Liver (tissue), 9 donors: Measurements from ENCODE around the gene MED15. TPM values are rescaled to one million over a fixed set of nuclear protein-coding genes. Genes with fewer than 3 reads are reported as not detected.

ENCODE experiments used
- DNase-seq: peaks from one replicate; pipeline ENCODE4 v3.0.0-alpha.2; 2017; ENCODE audit warnings: low spot score
- H3K27ac ChIP-seq, 2 donors: one replicate each; pipeline ENCODE4 v1.7.0; 2013; ENCODE audit warnings: inconsistent platforms in 2 of 2, low read length in 2 of 2, control low read depth in 1 of 2, low read depth in 1 of 2, mild to moderate bottlenecking in 1 of 2
- H3K27me3 ChIP-seq, 4 donors: one replicate each; pipeline versions ENCODE4 v1.6.1 to v1.7.0; 2013; ENCODE audit warnings: low read length in 3 of 4, inconsistent platforms in 1 of 4, mild to moderate bottlenecking in 1 of 4, moderate library complexity in 1 of 4; ENCODE audit not compliant: control insufficient read depth in 4 of 4, insufficient read depth in 4 of 4
- H3K36me3 ChIP-seq, 4 donors: one replicate each; pipeline versions ENCODE4 v1.6.1 to v1.7.0; 2013; ENCODE audit warnings: low read length in 3 of 4, mild to moderate bottlenecking in 3 of 4, low read depth in 1 of 4, moderate library complexity in 1 of 4; ENCODE audit not compliant: control insufficient read depth in 4 of 4, insufficient read depth in 3 of 4
- H3K4me1 ChIP-seq, 4 donors: one replicate each; pipeline versions ENCODE4 v1.6.1 to v1.7.0; 2013; ENCODE audit warnings: low read length in 3 of 4, mild to moderate bottlenecking in 3 of 4, moderate library complexity in 1 of 4; ENCODE audit not compliant: control insufficient read depth in 4 of 4, insufficient read depth in 4 of 4
- H3K4me3 ChIP-seq, 3 donors: one replicate each; pipeline versions ENCODE4 v1.6.1 to v1.7.0; 2013; ENCODE audit warnings: low read length in 3 of 3, control low read depth in 1 of 3, low read depth in 1 of 3, mild to moderate bottlenecking in 1 of 3
- H3K9ac ChIP-seq, 2 donors: one replicate each; pipeline ENCODE4 v1.7.0; 2013; ENCODE audit warnings: low read length in 2 of 2, mild to moderate bottlenecking in 2 of 2, moderate library complexity in 2 of 2, control low read depth in 1 of 2, low read depth in 1 of 2
- H3K9me3 ChIP-seq, 4 donors: one replicate each; pipeline versions ENCODE4 v1.6.1 to v1.7.0; 2013; ENCODE audit warnings: low read length in 3 of 4; ENCODE audit not compliant: control insufficient read depth in 4 of 4
- EGR1 ChIP-seq, 2 donors: IDR thresholded peaks; 2 replicates each; pipeline ENCODE4 v1.6.1; 2016 to 2018; ENCODE audit warnings: antibody characterized with exemption in 2 of 2, low read depth in 2 of 2
- FOXA1 ChIP-seq: IDR thresholded peaks from 2 replicates; pipeline ENCODE4 v1.6.1; 2016; ENCODE audit warnings: antibody characterized with exemption
- FOXA2 ChIP-seq: IDR thresholded peaks from 2 replicates; pipeline ENCODE4 v1.6.1; 2016; ENCODE audit warnings: antibody characterized with exemption
- GABPA ChIP-seq, 2 donors: IDR thresholded peaks in 1 of 2; conservative IDR thresholded peaks in 1 of 2; 2 replicates each; pipeline ENCODE4 v1.6.1; 2016; ENCODE audit warnings: antibody characterized with exemption in 2 of 2, mild to moderate bottlenecking in 1 of 2, moderate library complexity in 1 of 2
- HNF4A ChIP-seq, 2 donors: conservative IDR thresholded peaks; 2 replicates each; pipeline ENCODE4 v1.6.1; 2016; ENCODE audit warnings: antibody characterized with exemption in 2 of 2, mild to moderate bottlenecking in 2 of 2
- HNF4G ChIP-seq: IDR thresholded peaks from 2 replicates; pipeline ENCODE4 v1.6.1; 2016; ENCODE audit warnings: antibody characterized with exemption
- JUND ChIP-seq, 2 donors: IDR thresholded peaks; 2 replicates each; pipeline ENCODE4 v1.6.1; 2016; ENCODE audit warnings: antibody characterized with exemption in 2 of 2
- NR2F2 ChIP-seq: IDR thresholded peaks from 2 replicates; pipeline ENCODE4 v1.6.1; 2016; ENCODE audit warnings: antibody characterized with exemption
- RAD21 ChIP-seq, 2 donors: IDR thresholded peaks; 2 replicates each; pipeline ENCODE4 v1.6.1; 2016; ENCODE audit warnings: antibody characterized with exemption in 2 of 2, mild to moderate bottlenecking in 2 of 2
- RXRA ChIP-seq, 2 donors: IDR thresholded peaks; 2 replicates each; pipeline ENCODE4 v1.6.1; 2017 to 2018; ENCODE audit warnings: antibody characterized with exemption in 2 of 2, mild to moderate bottlenecking in 1 of 2
- SP1 ChIP-seq: IDR thresholded peaks from 2 replicates; pipeline ENCODE4 v1.6.1; 2018; ENCODE audit warnings: antibody characterized with exemption, mild to moderate bottlenecking
- TAF1 ChIP-seq: conservative IDR thresholded peaks from 2 replicates; pipeline ENCODE4 v1.6.1; 2016; ENCODE audit warnings: antibody characterized with exemption, mild to moderate bottlenecking
- YY1 ChIP-seq: IDR thresholded peaks from 2 replicates; pipeline ENCODE4 v1.6.1; 2016; ENCODE audit warnings: antibody characterized with exemption, mild to moderate bottlenecking
- WGBS: extraction: QIAGEN DNeasy Blood & Tissue Kit; methylation state at CpG from one replicate; pipeline ENCODE4 v1.1.7; 2013; 5-methylcytosine and 5-hydroxymethylcytosine counted together
- polyA plus RNA-seq, 2 donors: library from polyadenylated mRNA; stranded (reverse) in 1 of 2; unstranded in 1 of 2; fragments of 200-250 nt in 1 of 2; fragments of >200 nt in 1 of 2; fragmentation: Nextera tagmentation in 1 of 2; extraction: Ambion mirVana in 1 of 2; gene quantifications; one replicate each; pipeline versions ENCODE4 v1.2.1 to v1.2.3, GENCODE V29; 2013 to 2015
- total RNA-seq, 2 donors: library from RNA; depleted of rRNA; stranded (reverse); fragments of >200 nt; gene quantifications; one replicate each; pipeline ENCODE4 v1.2.3, GENCODE V29; 2014
- TF ChIP-seq, protein P1 (sequence below): IDR thresholded peaks from 2 replicates; pipeline ENCODE4 v1.6.1; 2016; ENCODE audit warnings: antibody characterized with exemption, mild to moderate bottlenecking
- TF ChIP-seq, protein P2 (sequence below): fragments of 150-350 bp; IDR thresholded peaks from 2 replicates; pipeline ENCODE4 v1.5.1; 2017; ENCODE audit warnings: improper control_type of control experiment, low read depth, low read length; ENCODE audit not compliant: missing input control
- TF ChIP-seq, protein P3 (sequence below): IDR thresholded peaks from 2 replicates; pipeline ENCODE4 v1.6.1; 2016; ENCODE audit warnings: antibody characterized with exemption
- TF ChIP-seq, protein P4 (sequence below): IDR thresholded peaks from 2 replicates; pipeline ENCODE4 v1.6.1; 2016; ENCODE audit warnings: antibody characterized with exemption
- TF ChIP-seq, protein P5 (sequence below): IDR thresholded peaks from 2 replicates; pipeline ENCODE4 v1.6.1; 2016; ENCODE audit warnings: antibody characterized with exemption
- donor health status: healthy.
- donor health status: healthy.
- donor health status: healthy.
- donor health status: healthy.
- donor health status: healthy.

The MED15 gene
- total and polyA plus RNA-seq, 4 donors = 9.7 to 28.0 (median 16.2) TPM

DNA sequence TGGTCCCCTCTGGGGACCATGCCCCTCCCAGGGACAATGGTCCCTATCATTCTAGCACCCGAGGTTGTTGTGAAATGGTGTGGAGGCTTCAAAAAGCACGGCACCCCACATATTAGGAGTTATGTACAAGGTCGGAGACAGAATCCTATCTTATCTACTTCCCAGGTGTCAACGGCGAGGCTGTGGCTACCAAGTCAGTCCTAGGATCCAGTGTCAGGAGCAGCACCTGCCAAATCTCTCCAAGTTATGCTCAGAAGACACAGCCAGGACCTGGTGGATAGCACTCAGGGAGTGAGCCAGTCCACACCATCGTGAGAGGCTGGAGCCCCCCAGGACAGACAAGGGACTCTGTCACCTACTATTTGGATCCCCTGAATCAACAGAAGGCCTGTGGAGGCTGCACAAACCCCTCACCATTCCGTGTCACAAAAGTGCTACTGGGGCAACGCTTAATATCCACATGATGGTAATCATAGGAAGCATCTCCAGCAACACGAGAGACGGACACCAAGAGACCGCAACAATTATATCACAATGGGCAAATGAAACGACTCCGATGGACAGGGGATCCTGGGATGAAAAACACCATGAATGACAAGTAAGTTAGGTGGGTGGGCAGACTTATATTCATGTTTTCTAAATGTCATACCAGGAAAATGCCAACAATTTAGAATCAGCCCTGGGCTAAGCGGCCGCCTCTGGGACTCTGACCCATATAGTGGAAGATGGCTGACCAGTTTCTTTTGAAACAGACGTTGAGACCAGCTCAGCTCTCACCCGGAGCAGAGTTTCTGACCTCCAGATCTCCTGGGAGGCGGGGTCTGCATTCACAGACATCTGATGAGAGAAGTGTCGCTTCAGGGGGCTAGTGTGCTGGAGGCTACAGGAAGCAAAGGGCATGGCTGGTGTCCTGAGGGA, 108.4 kb downstream of the MED15 start:
- 85% methylated on average over 19 of the region's 19 CpGs for WGBS
- TF ChIP-seq, protein P1, sequence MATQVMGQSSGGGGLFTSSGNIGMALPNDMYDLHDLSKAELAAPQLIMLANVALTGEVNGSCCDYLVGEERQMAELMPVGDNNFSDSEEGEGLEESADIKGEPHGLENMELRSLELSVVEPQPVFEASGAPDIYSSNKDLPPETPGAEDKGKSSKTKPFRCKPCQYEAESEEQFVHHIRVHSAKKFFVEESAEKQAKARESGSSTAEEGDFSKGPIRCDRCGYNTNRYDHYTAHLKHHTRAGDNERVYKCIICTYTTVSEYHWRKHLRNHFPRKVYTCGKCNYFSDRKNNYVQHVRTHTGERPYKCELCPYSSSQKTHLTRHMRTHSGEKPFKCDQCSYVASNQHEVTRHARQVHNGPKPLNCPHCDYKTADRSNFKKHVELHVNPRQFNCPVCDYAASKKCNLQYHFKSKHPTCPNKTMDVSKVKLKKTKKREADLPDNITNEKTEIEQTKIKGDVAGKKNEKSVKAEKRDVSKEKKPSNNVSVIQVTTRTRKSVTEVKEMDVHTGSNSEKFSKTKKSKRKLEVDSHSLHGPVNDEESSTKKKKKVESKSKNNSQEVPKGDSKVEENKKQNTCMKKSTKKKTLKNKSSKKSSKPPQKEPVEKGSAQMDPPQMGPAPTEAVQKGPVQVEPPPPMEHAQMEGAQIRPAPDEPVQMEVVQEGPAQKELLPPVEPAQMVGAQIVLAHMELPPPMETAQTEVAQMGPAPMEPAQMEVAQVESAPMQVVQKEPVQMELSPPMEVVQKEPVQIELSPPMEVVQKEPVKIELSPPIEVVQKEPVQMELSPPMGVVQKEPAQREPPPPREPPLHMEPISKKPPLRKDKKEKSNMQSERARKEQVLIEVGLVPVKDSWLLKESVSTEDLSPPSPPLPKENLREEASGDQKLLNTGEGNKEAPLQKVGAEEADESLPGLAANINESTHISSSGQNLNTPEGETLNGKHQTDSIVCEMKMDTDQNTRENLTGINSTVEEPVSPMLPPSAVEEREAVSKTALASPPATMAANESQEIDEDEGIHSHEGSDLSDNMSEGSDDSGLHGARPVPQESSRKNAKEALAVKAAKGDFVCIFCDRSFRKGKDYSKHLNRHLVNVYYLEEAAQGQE = no peak
- TF ChIP-seq, protein P2, sequence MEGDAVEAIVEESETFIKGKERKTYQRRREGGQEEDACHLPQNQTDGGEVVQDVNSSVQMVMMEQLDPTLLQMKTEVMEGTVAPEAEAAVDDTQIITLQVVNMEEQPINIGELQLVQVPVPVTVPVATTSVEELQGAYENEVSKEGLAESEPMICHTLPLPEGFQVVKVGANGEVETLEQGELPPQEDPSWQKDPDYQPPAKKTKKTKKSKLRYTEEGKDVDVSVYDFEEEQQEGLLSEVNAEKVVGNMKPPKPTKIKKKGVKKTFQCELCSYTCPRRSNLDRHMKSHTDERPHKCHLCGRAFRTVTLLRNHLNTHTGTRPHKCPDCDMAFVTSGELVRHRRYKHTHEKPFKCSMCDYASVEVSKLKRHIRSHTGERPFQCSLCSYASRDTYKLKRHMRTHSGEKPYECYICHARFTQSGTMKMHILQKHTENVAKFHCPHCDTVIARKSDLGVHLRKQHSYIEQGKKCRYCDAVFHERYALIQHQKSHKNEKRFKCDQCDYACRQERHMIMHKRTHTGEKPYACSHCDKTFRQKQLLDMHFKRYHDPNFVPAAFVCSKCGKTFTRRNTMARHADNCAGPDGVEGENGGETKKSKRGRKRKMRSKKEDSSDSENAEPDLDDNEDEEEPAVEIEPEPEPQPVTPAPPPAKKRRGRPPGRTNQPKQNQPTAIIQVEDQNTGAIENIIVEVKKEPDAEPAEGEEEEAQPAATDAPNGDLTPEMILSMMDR = no peak
- TF ChIP-seq, protein P3, sequence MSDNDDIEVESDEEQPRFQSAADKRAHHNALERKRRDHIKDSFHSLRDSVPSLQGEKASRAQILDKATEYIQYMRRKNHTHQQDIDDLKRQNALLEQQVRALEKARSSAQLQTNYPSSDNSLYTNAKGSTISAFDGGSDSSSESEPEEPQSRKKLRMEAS = no peak
- TF ChIP-seq HNF4A (conservative IDR thresholded peaks at IDR 0.05) (no peak), EGR1 (IDR thresholded peaks at IDR 0.05; ENCODE audit: low read depth in 2 of 2) (no peak), FOXA2 (no peak), FOXA1 (no peak), SP1 (no peak), JUND (IDR thresholded peaks at IDR 0.05) (no peak), RXRA (IDR thresholded peaks at IDR 0.05) (no peak), GABPA (IDR thresholded peaks at IDR 0.05 in 1 of 2, conservative IDR thresholded peaks at IDR 0.05 in 1 of 2) (no peak), YY1 (no peak), NR2F2 (no peak), RAD21 (IDR thresholded peaks at IDR 0.05) (no peak), HNF4G (no peak), TAF1 (no peak)
- TF ChIP-seq, protein P4, sequence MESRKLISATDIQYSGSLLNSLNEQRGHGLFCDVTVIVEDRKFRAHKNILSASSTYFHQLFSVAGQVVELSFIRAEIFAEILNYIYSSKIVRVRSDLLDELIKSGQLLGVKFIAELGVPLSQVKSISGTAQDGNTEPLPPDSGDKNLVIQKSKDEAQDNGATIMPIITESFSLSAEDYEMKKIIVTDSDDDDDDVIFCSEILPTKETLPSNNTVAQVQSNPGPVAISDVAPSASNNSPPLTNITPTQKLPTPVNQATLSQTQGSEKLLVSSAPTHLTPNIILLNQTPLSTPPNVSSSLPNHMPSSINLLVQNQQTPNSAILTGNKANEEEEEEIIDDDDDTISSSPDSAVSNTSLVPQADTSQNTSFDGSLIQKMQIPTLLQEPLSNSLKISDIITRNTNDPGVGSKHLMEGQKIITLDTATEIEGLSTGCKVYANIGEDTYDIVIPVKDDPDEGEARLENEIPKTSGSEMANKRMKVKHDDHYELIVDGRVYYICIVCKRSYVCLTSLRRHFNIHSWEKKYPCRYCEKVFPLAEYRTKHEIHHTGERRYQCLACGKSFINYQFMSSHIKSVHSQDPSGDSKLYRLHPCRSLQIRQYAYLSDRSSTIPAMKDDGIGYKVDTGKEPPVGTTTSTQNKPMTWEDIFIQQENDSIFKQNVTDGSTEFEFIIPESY = no peak
- TF ChIP-seq, protein P5, sequence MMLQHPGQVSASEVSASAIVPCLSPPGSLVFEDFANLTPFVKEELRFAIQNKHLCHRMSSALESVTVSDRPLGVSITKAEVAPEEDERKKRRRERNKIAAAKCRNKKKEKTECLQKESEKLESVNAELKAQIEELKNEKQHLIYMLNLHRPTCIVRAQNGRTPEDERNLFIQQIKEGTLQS = no peak
- no peaks in the 10 kb centered on the region for H3K4me1 ChIP-seq

More for the DNA sequence above, 108.4 kb downstream of the MED15 start:
- H3K4me3 ChIP-seq = no peak overlapping the region
- H3K27me3 ChIP-seq = no peaks in the 10 kb centered on the region
- no peak for DNase-seq
- no peaks in the 10 kb centered on the region for H3K36me3 ChIP-seq
- H3K9me3 ChIP-seq = no peaks in the 10 kb centered on the region
- no peak overlapping the region for H3K27ac ChIP-seq
- H3K9ac ChIP-seq = no peak overlapping the region
